H9 (cell line): ENCODE results near the gene PDXP. TPM values are rescaled to one million over a fixed set of nuclear protein-coding genes. Genes with fewer than 3 reads are reported as not detected.

Source experiments
- DNase-seq: peaks from one replicate; pipeline ENCODE4 v3.0.0-alpha.2; 2017
- H2AFZ ChIP-seq: one replicate; pipeline ENCODE4 v1.6.1; 2013; ENCODE audit warnings: mild to moderate bottlenecking, low read length, control low read depth, moderate library complexity
- H2AK5ac ChIP-seq: 2 replicates; pipeline ENCODE4 v1.6.1; 2013; ENCODE audit warnings: low read length, control low read depth, mixed read lengths; ENCODE audit not compliant: insufficient read length
- H2BK120ac ChIP-seq: one replicate; pipeline ENCODE4 v1.6.1; 2013; ENCODE audit warnings: low read depth, mild to moderate bottlenecking, low read length, control low read depth, inconsistent platforms; ENCODE audit not compliant: poor library complexity, severe bottlenecking
- H2BK12ac ChIP-seq: 2 replicates; pipeline ENCODE4 v1.6.1; 2013; ENCODE audit warnings: low read length, control low read depth, mixed read lengths, low read depth; ENCODE audit not compliant: insufficient read length
- H2BK15ac ChIP-seq: 2 replicates; pipeline ENCODE4 v1.6.1; 2013; ENCODE audit warnings: low read depth, low read length, control low read depth
- H2BK20ac ChIP-seq: one replicate; pipeline ENCODE4 v1.6.1; 2013; ENCODE audit warnings: low read depth, mild to moderate bottlenecking, low read length, control low read depth, inconsistent platforms; ENCODE audit not compliant: poor library complexity, severe bottlenecking
- H2BK5ac ChIP-seq: 2 replicates; pipeline ENCODE4 v1.6.1; 2013; ENCODE audit warnings: low read length, control low read depth, mixed read lengths; ENCODE audit not compliant: insufficient read length
- H3K14ac ChIP-seq: 2 replicates; pipeline ENCODE4 v1.6.1; 2013; ENCODE audit warnings: low read length, control low read depth; ENCODE audit not compliant: insufficient read depth
- H3K18ac ChIP-seq: 2 replicates; pipeline ENCODE4 v1.6.1; 2013; ENCODE audit warnings: low read depth, mild to moderate bottlenecking, mixed read lengths, low read length, control low read depth; ENCODE audit not compliant: insufficient read length
- H3K23ac ChIP-seq: 2 replicates; pipeline ENCODE4 v1.6.1; 2013; ENCODE audit warnings: low read length, control low read depth, mixed read lengths, low read depth; ENCODE audit not compliant: insufficient read length
- H3K23me2 ChIP-seq: 2 replicates; pipeline ENCODE4 v1.6.1; 2013; ENCODE audit warnings: low read depth, mild to moderate bottlenecking, mixed read lengths, low read length, control low read depth; ENCODE audit not compliant: insufficient read length, poor library complexity, severe bottlenecking
- H3K27ac ChIP-seq: 2 replicates; pipeline ENCODE4 v1.5.1; 2013; ENCODE audit warnings: low read length, control low read depth, mixed read lengths, low read depth; ENCODE audit not compliant: insufficient read length
- H3K27me3 ChIP-seq: 2 replicates; pipeline ENCODE4 v1.6.1; 2013; ENCODE audit warnings: low read length, control low read depth, inconsistent platforms; ENCODE audit not compliant: insufficient read depth
- H3K4ac ChIP-seq: 2 replicates; pipeline ENCODE4 v1.6.1; 2013; ENCODE audit warnings: low read depth, mild to moderate bottlenecking, control low read depth, inconsistent platforms, low read length, moderate library complexity
- H3K4me1 ChIP-seq: 2 replicates; pipeline ENCODE4 v1.6.1; 2013; ENCODE audit warnings: low read length, control low read depth, inconsistent platforms; ENCODE audit not compliant: insufficient read depth
- H3K4me2 ChIP-seq: 2 replicates; pipeline ENCODE4 v1.6.1; 2013; ENCODE audit warnings: low read length, control low read depth, mixed read lengths; ENCODE audit not compliant: insufficient read length, insufficient read depth
- H3K56ac ChIP-seq: 2 replicates; pipeline ENCODE4 v1.6.1; 2013; ENCODE audit warnings: low read depth, mild to moderate bottlenecking, mixed read lengths, low read length, control low read depth; ENCODE audit not compliant: insufficient read length
- H3K79me1 ChIP-seq: 2 replicates; pipeline ENCODE4 v1.6.1; 2013; ENCODE audit warnings: low read depth, mild to moderate bottlenecking, moderate library complexity, low read length, control low read depth, inconsistent platforms; ENCODE audit not compliant: insufficient read depth, poor library complexity, severe bottlenecking
- H3K79me2 ChIP-seq: 2 replicates; pipeline ENCODE4 v1.6.1; 2013; ENCODE audit warnings: low read length, control low read depth, inconsistent platforms; ENCODE audit not compliant: insufficient read depth
- H3K9ac ChIP-seq: 2 replicates; pipeline ENCODE4 v1.6.1; 2013; ENCODE audit warnings: low read length, control low read depth, mixed read lengths; ENCODE audit not compliant: insufficient read length; ENCODE audit errors: extremely low read depth
- H3K9me3 ChIP-seq: one replicate; pipeline ENCODE4 v1.6.1; 2013; ENCODE audit warnings: low read depth, low read length, inconsistent platforms; ENCODE audit not compliant: control insufficient read depth
- H3T11ph ChIP-seq: one replicate; pipeline ENCODE4 v1.6.1; 2013; ENCODE audit warnings: mild to moderate bottlenecking, low read length, control low read depth, inconsistent platforms
- H4K20me1 ChIP-seq: one replicate; pipeline ENCODE4 v1.6.1; 2013; ENCODE audit not compliant: control insufficient read depth, insufficient read length, insufficient read depth
- H4K5ac ChIP-seq: 2 replicates; pipeline ENCODE4 v1.6.1; 2013; ENCODE audit warnings: low read depth, mild to moderate bottlenecking, mixed read lengths, low read length, control low read depth; ENCODE audit not compliant: insufficient read length
- H4K8ac ChIP-seq: replicated peaks from 2 replicates; pipeline ENCODE4 v1.6.1; 2013; ENCODE audit warnings: low read length, control low read depth, mixed read lengths, low read depth; ENCODE audit not compliant: insufficient read length
- H4K91ac ChIP-seq: 2 replicates; pipeline ENCODE4 v1.6.1; 2013; ENCODE audit warnings: low read depth, mild to moderate bottlenecking, moderate library complexity, mixed read lengths, low read length, control low read depth; ENCODE audit not compliant: insufficient read length
- H3K27ac Mint-ChIP-seq, 3 experiments: 2 replicates in 2 of 3; 3 replicates in 1 of 3; pipeline ENCODE4 v1.8.0; 2020 to 2021; ENCODE audit warnings: mixed read lengths in 3 of 3, mild to moderate bottlenecking in 1 of 3, moderate library complexity in 1 of 3
- H3K27me3 Mint-ChIP-seq: 2 replicates; pipeline ENCODE4 v1.8.0; 2021; ENCODE audit warnings: low read depth, mild to moderate bottlenecking, moderate library complexity, mixed read lengths
- H3K36me3 Mint-ChIP-seq, 3 experiments: 2 replicates in 2 of 3; 3 replicates in 1 of 3; pipeline ENCODE4 v1.8.0; 2020 to 2021; ENCODE audit warnings: low read depth in 3 of 3, mixed read lengths in 3 of 3; ENCODE audit not compliant: insufficient read depth in 1 of 3
- H3K4me1 Mint-ChIP-seq, 2 experiments: 2 replicates each; pipeline ENCODE4 v1.8.0; 2020; ENCODE audit warnings: mixed read lengths in 2 of 2
- H3K4me3 Mint-ChIP-seq, 2 experiments: 2 replicates in 1 of 2; 3 replicates in 1 of 2; pipeline ENCODE4 v1.8.0; 2020 to 2021; ENCODE audit warnings: mild to moderate bottlenecking in 2 of 2, mixed read lengths in 2 of 2, moderate library complexity in 1 of 2
- H3K9me3 Mint-ChIP-seq, 2 experiments: 2 replicates in 1 of 2; 3 replicates in 1 of 2; pipeline ENCODE4 v1.8.0; 2020; ENCODE audit warnings: mild to moderate bottlenecking in 2 of 2, mixed read lengths in 2 of 2, moderate library complexity in 1 of 2
- WGBS: extraction: QIAGEN DNeasy Blood & Tissue Kit; methylation state at CpG from one replicate; pipeline ENCODE4 v1.1.7; 2013; ENCODE audit warnings: missing lambda C conversion rate, low lambda C conversion rate, mixed read lengths; ENCODE audit not compliant: insufficient read length; ENCODE audit errors: extremely low coverage; 5-methylcytosine and 5-hydroxymethylcytosine counted together
- total RNA-seq: library from RNA; stranded (reverse); gene quantifications from 2 replicates; pipeline ENCODE4 v1.2.1, GENCODE V29; 2021
- TF ChIP-seq, protein P1 (sequence below): fragments of 200-600 bp; sonication (generic); conservative IDR thresholded peaks from 3 replicates; pipeline ENCODE4 v1.8.0; 2021; ENCODE audit warnings: antibody characterized with exemption, mild to moderate bottlenecking

The PDXP gene
- total RNA-seq, 1 experiment from 2014 or later: 41.0 TPM

DNA sequence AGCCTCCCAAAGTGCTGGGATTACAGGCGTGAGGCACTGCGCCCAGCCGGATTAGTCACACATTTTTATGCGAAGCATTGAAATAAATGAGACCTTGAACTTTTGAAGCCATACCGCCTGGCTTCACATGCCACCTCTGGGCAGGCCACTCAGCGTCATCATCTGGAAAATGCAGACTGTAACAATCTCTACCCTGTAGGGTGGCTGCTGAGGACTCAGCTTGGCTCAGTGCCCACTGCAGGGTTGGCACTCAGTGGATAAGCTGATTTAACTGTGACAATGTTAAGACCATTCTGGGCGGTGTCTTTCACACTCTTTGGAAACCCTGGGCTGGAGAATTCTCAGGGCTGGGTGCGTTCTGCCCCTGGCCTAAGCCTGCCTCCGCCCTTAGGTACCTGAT is 10.6 kb upstream of the PDXP start:
- no peak overlapping the region for H3K27ac Mint-ChIP-seq

More for the DNA sequence above, 10.6 kb upstream of the PDXP start:
- no peak overlapping the region for H3K14ac ChIP-seq
- no peak overlapping the region for H3T11ph ChIP-seq
- Mint-ChIP-seq H3K9me3 (no peaks in the 10 kb centered on the region), H3K4me3 (no peak overlapping the region), H3K36me3 (peaks cover 12 to 80% (median 70%) of the 10 kb centered on the region in 3 experiments), H3K27me3 (no peaks in the 10 kb centered on the region), H3K4me1 (peaks cover 2% of the 10 kb centered on the region in 2 experiments; a peak in 1 of 4 replicates)
- H4K5ac ChIP-seq: no peak overlapping the region
- H3K79me2 ChIP-seq: no peaks in the 10 kb centered on the region
- H2BK15ac ChIP-seq: no peak overlapping the region
- no peak for DNase-seq
- no peak overlapping the region for H2BK20ac ChIP-seq
- H2AFZ ChIP-seq: no peak overlapping the region
- no peak overlapping the region for H2BK12ac ChIP-seq
- H2BK5ac ChIP-seq: no peak overlapping the region
- H3K4me2 ChIP-seq: no peak overlapping the region
- no peaks in the 10 kb centered on the region for H3K4me1 ChIP-seq
- H3K27me3 ChIP-seq: no peaks in the 10 kb centered on the region
- no peak overlapping the region for H3K27ac ChIP-seq
- H3K4ac ChIP-seq: no peak overlapping the region
- no peak overlapping the region for H2AK5ac ChIP-seq
- H3K56ac ChIP-seq: no peak overlapping the region
- no peaks in the 10 kb centered on the region for H3K23me2 ChIP-seq
- no peak overlapping the region for H3K9ac ChIP-seq
- H3K18ac ChIP-seq: no peak overlapping the region
- H3K79me1 ChIP-seq: no peaks in the 10 kb centered on the region
- WGBS: no CpG with 5 or more reads among the region's 9 CpGs
- H3K9me3 ChIP-seq: no peaks in the 10 kb centered on the region
- no peak overlapping the region for H4K8ac ChIP-seq
- TF ChIP-seq, protein P1, sequence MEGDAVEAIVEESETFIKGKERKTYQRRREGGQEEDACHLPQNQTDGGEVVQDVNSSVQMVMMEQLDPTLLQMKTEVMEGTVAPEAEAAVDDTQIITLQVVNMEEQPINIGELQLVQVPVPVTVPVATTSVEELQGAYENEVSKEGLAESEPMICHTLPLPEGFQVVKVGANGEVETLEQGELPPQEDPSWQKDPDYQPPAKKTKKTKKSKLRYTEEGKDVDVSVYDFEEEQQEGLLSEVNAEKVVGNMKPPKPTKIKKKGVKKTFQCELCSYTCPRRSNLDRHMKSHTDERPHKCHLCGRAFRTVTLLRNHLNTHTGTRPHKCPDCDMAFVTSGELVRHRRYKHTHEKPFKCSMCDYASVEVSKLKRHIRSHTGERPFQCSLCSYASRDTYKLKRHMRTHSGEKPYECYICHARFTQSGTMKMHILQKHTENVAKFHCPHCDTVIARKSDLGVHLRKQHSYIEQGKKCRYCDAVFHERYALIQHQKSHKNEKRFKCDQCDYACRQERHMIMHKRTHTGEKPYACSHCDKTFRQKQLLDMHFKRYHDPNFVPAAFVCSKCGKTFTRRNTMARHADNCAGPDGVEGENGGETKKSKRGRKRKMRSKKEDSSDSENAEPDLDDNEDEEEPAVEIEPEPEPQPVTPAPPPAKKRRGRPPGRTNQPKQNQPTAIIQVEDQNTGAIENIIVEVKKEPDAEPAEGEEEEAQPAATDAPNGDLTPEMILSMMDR: no peak
- no peaks in the 10 kb centered on the region for H4K20me1 ChIP-seq
- no peak overlapping the region for H3K23ac ChIP-seq
- H4K91ac ChIP-seq: no peak overlapping the region
- H2BK120ac ChIP-seq: no peak overlapping the region
